Activated T-helper 17 cell treated with anti-CD3 and anti-CD28 coated beads, Interleukin-2, amount 50 U/mL, for 72 hours (primary cell): ENCODE data around the gene UCHL3. TPM values are rescaled to one million over a fixed set of nuclear protein-coding genes. Genes with fewer than 3 reads are reported as not detected.

Experiments
- ATAC-seq: fragments of 150-1000 bp; cut with Tn5 transposase; replicated peaks from 2 replicates; pipeline ENCODE4 v1.10.0; 2021; ENCODE audit warnings: mild to moderate bottlenecking, moderate library complexity
- H3K27ac Mint-ChIP-seq: one replicate; pipeline ENCODE4 v1.8.0; 2022; ENCODE audit warnings: mixed read lengths
- H3K27me3 Mint-ChIP-seq: one replicate; pipeline ENCODE4 v1.8.0; 2022; ENCODE audit warnings: mixed read lengths
- H3K36me3 Mint-ChIP-seq: one replicate; pipeline ENCODE4 v1.8.0; 2022; ENCODE audit warnings: low read depth, mild to moderate bottlenecking, mixed read lengths
- H3K4me1 Mint-ChIP-seq: one replicate; pipeline ENCODE4 v1.8.0; 2022; ENCODE audit warnings: mixed read lengths
- H3K4me3 Mint-ChIP-seq: one replicate; pipeline ENCODE4 v1.8.0; 2022; ENCODE audit warnings: mild to moderate bottlenecking, mixed read lengths
- H3K9me3 Mint-ChIP-seq: one replicate; pipeline ENCODE4 v1.8.0; 2022; ENCODE audit warnings: mixed read lengths
- total RNA-seq, 2 donors: library from RNA; stranded (reverse); gene quantifications; one replicate each; pipeline ENCODE4 v1.2.3, GENCODE V29; 2022

The UCHL3 gene
- total RNA-seq, 2 donors from 2014 or later = 31.4 to 61.2 TPM

GRCh38 chr13:75579529-75579928, 29.9 kb downstream of the UCHL3 start:
- H3K9me3 Mint-ChIP-seq = peaks cover 4% of the 10 kb centered on the region
- no peaks in the 10 kb centered on the region for H3K4me1 Mint-ChIP-seq
- no peak overlapping the region for H3K4me3 Mint-ChIP-seq
- no peak for ATAC-seq
- H3K27me3 Mint-ChIP-seq = no peaks in the 10 kb centered on the region
- peaks cover 66% of the 10 kb centered on the region for H3K36me3 Mint-ChIP-seq
- no peak overlapping the region for H3K27ac Mint-ChIP-seq

GRCh38 chr13:75581874-75582640, 32.5 kb downstream of the UCHL3 start:
- H3K27me3 Mint-ChIP-seq = no peaks in the 10 kb centered on the region
- H3K9me3 Mint-ChIP-seq = peaks cover 8% of the 10 kb centered on the region
- peaks cover 56% of the 10 kb centered on the region for H3K36me3 Mint-ChIP-seq

DNA sequence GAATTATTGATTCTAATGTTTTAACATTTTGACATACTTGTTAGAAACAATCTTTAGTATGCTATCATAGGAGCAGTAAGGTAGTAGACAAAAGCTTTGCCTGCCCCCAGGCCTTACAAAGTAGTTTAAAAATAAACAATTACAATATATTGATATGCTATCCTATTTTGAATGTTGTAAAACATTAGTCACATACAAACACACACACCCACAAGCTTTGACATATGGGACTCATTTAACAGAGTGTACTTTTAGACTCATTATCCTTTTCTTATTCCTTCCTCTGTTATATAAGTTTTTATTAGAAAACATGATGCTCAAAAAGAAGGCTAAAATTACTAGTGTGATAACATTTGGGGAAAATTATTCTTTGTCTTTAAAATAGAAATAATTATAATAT, 33.5 kb downstream of the UCHL3 start:
- H3K27me3 Mint-ChIP-seq = no peaks in the 10 kb centered on the region
- H3K4me3 Mint-ChIP-seq = no peak overlapping the region
- H3K27ac Mint-ChIP-seq = no peak overlapping the region
- H3K4me1 Mint-ChIP-seq = no peaks in the 10 kb centered on the region
- ATAC-seq = no peak
- peaks cover 58% of the 10 kb centered on the region for H3K36me3 Mint-ChIP-seq
- H3K9me3 Mint-ChIP-seq = peaks cover 8% of the 10 kb centered on the region

More at GRCh38 chr13:75581874-75582640, 32.5 kb downstream of the UCHL3 start:
- H3K4me1 Mint-ChIP-seq = no peaks in the 10 kb centered on the region
- ATAC-seq = no peak
- H3K27ac Mint-ChIP-seq = no peak overlapping the region
- H3K4me3 Mint-ChIP-seq = no peak overlapping the region

DNA sequence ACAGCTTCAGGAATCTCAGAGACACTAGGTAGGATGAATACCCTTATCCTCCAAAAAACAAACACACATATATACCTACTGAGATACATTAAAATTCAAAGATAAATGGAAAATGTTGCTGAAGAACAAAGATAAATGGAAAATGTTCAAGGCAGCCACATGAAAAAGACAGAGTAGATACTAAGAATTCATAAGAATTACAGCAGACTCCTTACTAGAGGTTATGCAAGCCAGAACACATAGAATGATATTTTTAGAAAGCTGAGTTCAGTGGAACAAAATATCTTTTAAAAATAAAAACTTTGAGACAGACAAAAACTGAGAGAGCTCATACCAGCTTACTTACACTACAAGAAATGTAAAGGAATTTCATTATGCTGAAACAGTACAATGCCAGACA, 35.6 kb downstream of the UCHL3 start:
- no peaks in the 10 kb centered on the region for H3K27me3 Mint-ChIP-seq
- no peak overlapping the region for H3K27ac Mint-ChIP-seq
- no peak overlapping the region for H3K4me3 Mint-ChIP-seq
- ATAC-seq = no peak
- peaks cover 11% of the 10 kb centered on the region for H3K9me3 Mint-ChIP-seq
- peaks cover 73% of the 10 kb centered on the region for H3K36me3 Mint-ChIP-seq
- no peaks in the 10 kb centered on the region for H3K4me1 Mint-ChIP-seq

DNA sequence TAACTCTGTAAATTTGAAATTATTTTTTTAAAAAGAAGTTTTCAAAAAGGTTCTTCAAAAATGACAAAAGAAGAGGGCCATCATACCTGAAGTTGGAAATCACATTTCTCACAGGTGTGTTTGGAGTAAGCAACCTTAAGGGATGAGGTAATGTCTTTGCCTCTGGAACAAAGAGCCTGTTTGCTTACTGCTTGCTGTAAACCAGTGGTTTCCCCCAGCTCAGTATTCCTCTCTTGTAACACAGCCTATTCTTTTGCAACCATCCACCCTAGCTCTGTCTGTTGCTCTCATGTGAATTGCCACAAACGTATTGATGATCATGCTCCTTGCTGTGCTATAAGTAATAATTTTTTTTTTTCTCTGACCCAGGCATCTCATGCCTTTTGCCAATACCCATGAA, 38.1 kb downstream of the UCHL3 start:
- H3K36me3 Mint-ChIP-seq = peaks cover 72% of the 10 kb centered on the region
- H3K9me3 Mint-ChIP-seq = peaks cover 11% of the 10 kb centered on the region
- H3K4me1 Mint-ChIP-seq = no peaks in the 10 kb centered on the region
- ATAC-seq = no peak
- no peaks in the 10 kb centered on the region for H3K27me3 Mint-ChIP-seq
- H3K4me3 Mint-ChIP-seq = no peak overlapping the region
- no peak overlapping the region for H3K27ac Mint-ChIP-seq

- ATAC-seq = no peak
- Mint-ChIP-seq H3K4me1 (no peaks in the 10 kb centered on the region), H3K36me3 (peaks cover 65% of the 10 kb centered on the region), H3K27me3 (no peaks in the 10 kb centered on the region), H3K27ac (no peak overlapping the region), H3K9me3 (no peaks in the 10 kb centered on the region), H3K4me3 (no peak overlapping the region)
Observed at GRCh38 chr13:75596657-75597182, 47.1 kb downstream of the UCHL3 start.

GRCh38 chr13:75600371-75600770, 50.8 kb downstream of the UCHL3 start:
- Mint-ChIP-seq H3K4me3 (no peak overlapping the region), H3K36me3 (peaks cover 69% of the 10 kb centered on the region), H3K4me1 (no peaks in the 10 kb centered on the region), H3K27ac (no peak overlapping the region), H3K9me3 (no peaks in the 10 kb centered on the region), H3K27me3 (no peaks in the 10 kb centered on the region)
- no peak for ATAC-seq

GRCh38 chr13:75603038-75603437, 53.4 kb downstream of the UCHL3 start:
- no peak overlapping the region for H3K4me3 Mint-ChIP-seq
- H3K9me3 Mint-ChIP-seq = no peaks in the 10 kb centered on the region
- H3K27me3 Mint-ChIP-seq = no peaks in the 10 kb centered on the region
- no peak for ATAC-seq
- H3K27ac Mint-ChIP-seq = no peak overlapping the region
- H3K4me1 Mint-ChIP-seq = no peaks in the 10 kb centered on the region
- H3K36me3 Mint-ChIP-seq = peaks cover 62% of the 10 kb centered on the region

- H3K9me3 Mint-ChIP-seq = no peaks in the 10 kb centered on the region
- no peaks in the 10 kb centered on the region for H3K27me3 Mint-ChIP-seq
- ATAC-seq = no peak
- no peak overlapping the region for H3K27ac Mint-ChIP-seq
- no peak overlapping the region for H3K4me3 Mint-ChIP-seq
- no peaks in the 10 kb centered on the region for H3K4me1 Mint-ChIP-seq
- peaks cover 42% of the 10 kb centered on the region for H3K36me3 Mint-ChIP-seq
Observed at GRCh38 chr13:75607447-75607846, 57.9 kb downstream of the UCHL3 start.

- no peak overlapping the region for H3K4me3 Mint-ChIP-seq
- peaks cover 28% of the 10 kb centered on the region for H3K36me3 Mint-ChIP-seq
- ATAC-seq = no peak
- H3K27me3 Mint-ChIP-seq = no peaks in the 10 kb centered on the region
- no peak overlapping the region for H3K27ac Mint-ChIP-seq
- H3K9me3 Mint-ChIP-seq = no peaks in the 10 kb centered on the region
- no peaks in the 10 kb centered on the region for H3K4me1 Mint-ChIP-seq
Observed at GRCh38 chr13:75610466-75610865, 60.9 kb downstream of the UCHL3 start.

GRCh38 chr13:75612354-75612753, 62.8 kb downstream of the UCHL3 start:
- no peaks in the 10 kb centered on the region for H3K27me3 Mint-ChIP-seq
- H3K36me3 Mint-ChIP-seq = peaks cover 16% of the 10 kb centered on the region
- no peak overlapping the region for H3K4me3 Mint-ChIP-seq
- ATAC-seq = no peak
- no peaks in the 10 kb centered on the region for H3K9me3 Mint-ChIP-seq
- H3K4me1 Mint-ChIP-seq = no peaks in the 10 kb centered on the region
- no peak overlapping the region for H3K27ac Mint-ChIP-seq

DNA sequence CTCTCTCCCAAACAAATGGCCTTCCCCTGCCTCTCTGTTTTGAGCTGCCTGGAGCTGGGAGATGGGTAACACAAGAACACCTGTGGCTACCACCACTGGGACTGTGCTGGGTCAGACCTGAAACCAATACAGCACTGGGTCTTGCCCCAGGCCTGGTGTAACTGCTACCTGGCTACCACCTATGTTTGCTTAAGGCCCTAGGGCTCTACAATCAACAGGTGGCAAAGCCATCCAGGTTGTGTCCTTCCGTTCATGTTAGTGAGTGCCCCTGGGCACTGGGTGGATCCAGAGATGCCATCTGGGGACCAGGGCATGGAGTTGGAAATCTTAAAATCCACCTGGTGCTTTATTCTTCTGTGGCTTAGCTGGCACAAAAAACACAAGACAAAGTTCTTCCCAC, 67.6 kb downstream of the UCHL3 start:
- peaks cover 14% of the 10 kb centered on the region for H3K36me3 Mint-ChIP-seq
- no peak overlapping the region for H3K27ac Mint-ChIP-seq
- no peak for ATAC-seq
- no peaks in the 10 kb centered on the region for H3K4me1 Mint-ChIP-seq
- H3K4me3 Mint-ChIP-seq = no peak overlapping the region
- no peaks in the 10 kb centered on the region for H3K27me3 Mint-ChIP-seq
- no peaks in the 10 kb centered on the region for H3K9me3 Mint-ChIP-seq

DNA sequence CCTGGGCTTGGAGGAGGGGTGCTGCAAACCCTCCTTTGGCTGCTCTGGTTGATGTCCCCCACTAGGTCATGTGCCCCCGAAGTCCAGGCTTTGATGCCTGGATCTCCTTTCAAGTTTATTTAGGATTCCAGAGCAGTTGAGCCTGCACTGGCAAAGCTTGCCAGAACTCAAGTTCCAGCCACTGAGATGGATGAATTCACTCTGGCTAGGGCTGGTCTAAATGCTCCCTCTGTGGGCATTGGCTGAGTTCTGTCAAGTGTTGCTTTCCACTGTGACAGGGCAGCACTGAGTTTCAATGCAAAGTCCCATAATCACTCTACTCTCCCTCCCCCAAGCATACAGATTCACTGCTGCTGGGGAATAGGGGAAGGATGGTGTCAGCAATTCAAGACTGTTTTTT, 68.7 kb downstream of the UCHL3 start:
- Mint-ChIP-seq H3K4me3 (no peak overlapping the region), H3K27me3 (no peaks in the 10 kb centered on the region), H3K4me1 (no peaks in the 10 kb centered on the region), H3K27ac (no peak overlapping the region), H3K36me3 (peaks cover 16% of the 10 kb centered on the region), H3K9me3 (no peaks in the 10 kb centered on the region)
- ATAC-seq = no peak

DNA sequence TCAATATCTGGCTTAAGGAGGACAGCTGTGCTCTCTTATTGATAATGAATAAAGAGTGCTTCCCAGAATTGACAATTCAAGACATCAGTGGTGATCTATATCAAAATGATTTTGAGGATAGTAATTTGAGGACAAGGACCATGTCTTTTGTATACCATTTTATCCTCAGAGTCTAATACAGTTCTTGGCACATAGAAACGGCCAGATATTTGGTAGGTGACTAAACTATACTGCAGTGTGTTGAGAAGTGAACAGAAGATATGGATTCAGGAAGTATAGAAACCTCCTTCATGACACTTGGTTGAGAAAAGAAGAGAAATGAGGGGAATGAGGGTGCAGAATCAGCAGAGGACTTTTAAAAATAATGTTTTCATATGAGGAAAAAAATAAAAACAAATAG, 70.4 kb downstream of the UCHL3 start:
- Mint-ChIP-seq H3K27ac (no peak overlapping the region), H3K4me1 (no peaks in the 10 kb centered on the region), H3K27me3 (no peaks in the 10 kb centered on the region), H3K9me3 (no peaks in the 10 kb centered on the region), H3K36me3 (peaks cover 23% of the 10 kb centered on the region), H3K4me3 (no peak overlapping the region)
- no peak for ATAC-seq

GRCh38 chr13:75621147-75621546, 71.6 kb downstream of the UCHL3 start:
- Mint-ChIP-seq H3K4me1 (no peaks in the 10 kb centered on the region), H3K36me3 (peaks cover 29% of the 10 kb centered on the region), H3K27me3 (no peaks in the 10 kb centered on the region), H3K9me3 (no peaks in the 10 kb centered on the region), H3K4me3 (no peak overlapping the region), H3K27ac (no peak overlapping the region)
- no peak for ATAC-seq
